RWPE1 (cell line): ENCODE data around the gene ZNF785.

Experiments used
- CTCF ChIA-PET: fragments of 350-600 bp; sonication (Branson Sonifier 250); formaldehyde crosslinking; extraction: SDS; loops from one replicate; lab custom pipeline; 2021; lab: Yijun Ruan, JAX
- POLR2A ChIA-PET: fragments of 400-600 bp; formaldehyde crosslinking; extraction: SDS; loops from one replicate; lab custom pipeline; 2020; ENCODE audit warnings: antibody characterized with exemption; ENCODE audit not compliant: low non-redundant PET; lab: Yijun Ruan, JAX
- DNase-seq: peaks from one replicate; pipeline ENCODE4 v3.0.0; 2012; ENCODE audit warnings: low spot score
- H3K27ac ChIP-seq: fragments of 450-650 bp; 2 replicates; pipeline ENCODE4 v1.5.1; 2017
- TF ChIP-seq, protein P1 (sequence below): fragments of 450-650 bp; conservative IDR thresholded peaks from 2 replicates; pipeline ENCODE4 v1.5.1; 2017; ENCODE audit warnings: low read depth, mild to moderate bottlenecking

Gene ZNF785

DNA sequence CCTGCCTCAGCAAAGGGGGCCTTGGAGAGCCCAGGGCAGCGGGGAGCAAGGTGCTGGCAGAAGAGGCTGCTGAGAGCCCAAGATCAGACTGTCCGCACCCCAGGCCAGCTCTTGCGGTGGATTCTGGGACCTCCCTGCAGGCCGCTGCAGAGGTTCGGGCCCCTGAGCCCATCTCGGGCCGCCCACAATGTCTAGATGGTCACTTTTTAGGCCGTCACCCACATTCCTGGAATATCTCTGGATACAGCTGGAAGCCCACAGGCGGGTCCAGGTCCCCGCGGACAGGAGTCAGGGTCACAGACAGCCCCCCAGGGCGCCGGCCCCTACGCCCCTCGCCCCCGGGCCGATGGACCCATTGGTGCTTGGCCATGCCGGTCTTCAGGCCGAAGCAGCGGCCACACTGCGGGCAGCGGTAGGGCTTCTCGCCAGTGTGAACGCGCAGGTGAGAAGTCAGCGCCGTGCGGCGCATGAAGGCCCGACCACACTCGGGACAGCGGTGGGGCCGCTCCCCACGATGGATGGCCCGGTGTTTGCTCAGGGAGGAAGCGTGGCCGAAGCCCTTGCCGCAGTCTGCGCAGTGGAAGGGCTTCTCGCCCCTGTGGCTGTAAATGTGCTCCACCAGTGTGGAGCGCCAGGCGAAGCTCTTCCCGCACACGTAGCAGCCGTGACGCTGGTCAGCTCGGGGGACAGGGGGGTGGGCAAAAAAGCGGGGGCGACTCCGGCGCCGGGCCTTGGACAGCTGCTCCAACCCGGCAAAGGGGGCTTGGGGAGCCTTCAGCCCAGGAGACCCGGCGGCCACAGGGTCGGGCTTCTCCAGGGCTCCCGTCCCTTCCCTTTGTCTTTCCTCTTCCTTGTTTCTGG lies 53.0 kb downstream of the ZNF785 start:
- DNase-seq = no peak
- peak overlapping the region; percentile 89 for H3K27ac ChIP-seq
- TF ChIP-seq, protein P1, sequence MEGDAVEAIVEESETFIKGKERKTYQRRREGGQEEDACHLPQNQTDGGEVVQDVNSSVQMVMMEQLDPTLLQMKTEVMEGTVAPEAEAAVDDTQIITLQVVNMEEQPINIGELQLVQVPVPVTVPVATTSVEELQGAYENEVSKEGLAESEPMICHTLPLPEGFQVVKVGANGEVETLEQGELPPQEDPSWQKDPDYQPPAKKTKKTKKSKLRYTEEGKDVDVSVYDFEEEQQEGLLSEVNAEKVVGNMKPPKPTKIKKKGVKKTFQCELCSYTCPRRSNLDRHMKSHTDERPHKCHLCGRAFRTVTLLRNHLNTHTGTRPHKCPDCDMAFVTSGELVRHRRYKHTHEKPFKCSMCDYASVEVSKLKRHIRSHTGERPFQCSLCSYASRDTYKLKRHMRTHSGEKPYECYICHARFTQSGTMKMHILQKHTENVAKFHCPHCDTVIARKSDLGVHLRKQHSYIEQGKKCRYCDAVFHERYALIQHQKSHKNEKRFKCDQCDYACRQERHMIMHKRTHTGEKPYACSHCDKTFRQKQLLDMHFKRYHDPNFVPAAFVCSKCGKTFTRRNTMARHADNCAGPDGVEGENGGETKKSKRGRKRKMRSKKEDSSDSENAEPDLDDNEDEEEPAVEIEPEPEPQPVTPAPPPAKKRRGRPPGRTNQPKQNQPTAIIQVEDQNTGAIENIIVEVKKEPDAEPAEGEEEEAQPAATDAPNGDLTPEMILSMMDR = no peak
- CTCF ChIA-PET = interaction anchor here (0.6 kb wide), 1 partner anchor 76 kb away, joined by 3 read pairs; no protein-coding TSS in a partner anchor
- POLR2A ChIA-PET = no interaction called here
